Measurements from ENCODE around the gene CEP89.

Gene CEP89

GRCh38 chr19:32831611-32832010 lies 140.1 kb downstream of the CEP89 start:
- no peak for DNase-seq

GRCh38 chr19:32830231-32831014 lies 141.3 kb downstream of the CEP89 start:
- DNase-seq = no peak

- DNase-seq = no peak
These were observed 142.3 kb downstream of the CEP89 start for GRCh38 chr19:32829345-32829896.

GRCh38 chr19:32828643-32829344 lies 143.0 kb downstream of the CEP89 start:
- DNase-seq = no peak

- DNase-seq = no peak
These were observed 143.6 kb downstream of the CEP89 start for GRCh38 chr19:32828139-32828538.
